IMR-90 (cell line): ENCODE measurements around the gene BRD8. TPM values are rescaled to one million over a fixed set of nuclear protein-coding genes. Genes with fewer than 3 reads are reported as not detected.

Experiments used
- ATAC-seq: fragments of 200-7000 bp; cut with Tn5 transposase; 2 replicates; pipeline ENCODE4 v1.9.1; 2020; ENCODE audit warnings: low read depth, mild to moderate bottlenecking, moderate library complexity
- BruUV-seq: library from RNA; stranded (reverse); fragments of 400-500 nt; replicated peaks from 2 replicates; lab custom pipeline; 2021; lab: Mats Ljungman, UMichigan
- CTCF ChIA-PET: fragments of 300-600 bp; formaldehyde crosslinking; extraction: SDS; loops from one replicate; lab custom pipeline; 2021; ENCODE audit warnings: antibody characterized with exemption; lab: Yijun Ruan, JAX
- POLR2A ChIA-PET: fragments of 300-600 bp; sonication (Branson Sonifier 250); formaldehyde crosslinking; loops from one replicate; lab custom pipeline; 2022; ENCODE audit warnings: antibody characterized with exemption; ENCODE audit not compliant: unreplicated experiment; lab: Charles Lee
- DNase-seq: peaks from one replicate; pipeline ENCODE4 v3.0.0; 2013
- H2AFZ ChIP-seq: replicated peaks from 2 replicates; pipeline ENCODE3; 2013; ENCODE audit warnings: low read length, mild to moderate bottlenecking; ENCODE audit not compliant: poor library complexity
- H2AK5ac ChIP-seq: 2 replicates; pipeline ENCODE4 v1.6.1; 2013; ENCODE audit warnings: low read depth, low read length, inconsistent platforms
- H2AK9ac ChIP-seq: replicated peaks from 2 replicates; pipeline ENCODE3; 2013; ENCODE audit warnings: mild to moderate bottlenecking, low read depth, low read length, moderate library complexity; ENCODE audit not compliant: poor library complexity
- H2BK120ac ChIP-seq: 2 replicates; pipeline ENCODE4 v1.6.1; 2013; ENCODE audit warnings: low read depth, low read length, inconsistent platforms
- H2BK15ac ChIP-seq: 3 replicates; pipeline ENCODE4 v1.6.1; 2013; ENCODE audit warnings: low read depth, low read length, inconsistent platforms
- H2BK20ac ChIP-seq: 2 replicates; pipeline ENCODE4 v1.6.1; 2013; ENCODE audit warnings: low read depth, mild to moderate bottlenecking, inconsistent platforms, low read length, moderate library complexity
- H2BK5ac ChIP-seq: 2 replicates; pipeline ENCODE4 v1.6.1; 2013; ENCODE audit warnings: mild to moderate bottlenecking, low read depth, low read length, inconsistent platforms; ENCODE audit not compliant: poor library complexity, severe bottlenecking
- H3K14ac ChIP-seq: replicated peaks from 2 replicates; pipeline ENCODE4 v1.6.1; 2013; ENCODE audit warnings: low read depth, low read length, inconsistent platforms
- H3K18ac ChIP-seq: 2 replicates; pipeline ENCODE4 v1.6.1; 2013; ENCODE audit warnings: low read depth, low read length, control low read depth
- H3K23ac ChIP-seq: 2 replicates; pipeline ENCODE4 v1.6.1; 2013; ENCODE audit warnings: low read depth, low read length, inconsistent platforms
- H3K27ac ChIP-seq: 2 replicates; pipeline ENCODE4 v1.5.1; 2013; ENCODE audit warnings: mild to moderate bottlenecking, control low read depth, low read length; ENCODE audit not compliant: insufficient read depth
- H3K27me3 ChIP-seq: 2 replicates; pipeline ENCODE4 v1.6.1; 2013; ENCODE audit warnings: low read length; ENCODE audit not compliant: control insufficient read depth, insufficient read depth
- H3K36me3 ChIP-seq: 2 replicates; pipeline ENCODE4 v1.6.1; 2013; ENCODE audit warnings: low read length, mixed read lengths; ENCODE audit not compliant: control insufficient read depth, insufficient read depth
- H3K4ac ChIP-seq: 2 replicates; pipeline ENCODE4 v1.6.1; 2013; ENCODE audit warnings: low read depth, low read length, inconsistent platforms
- H3K4me1 ChIP-seq: 2 replicates; pipeline ENCODE4 v1.6.1; 2013; ENCODE audit warnings: low read length, mixed read lengths; ENCODE audit not compliant: control insufficient read depth, insufficient read depth
- H3K4me2 ChIP-seq: 2 replicates; pipeline ENCODE4 v1.6.1; 2013; ENCODE audit warnings: low read depth, mild to moderate bottlenecking, control low read depth, low read length, moderate library complexity
- H3K4me3 ChIP-seq: 2 replicates; pipeline ENCODE4 v1.5.1; 2013; ENCODE audit warnings: low read depth, mild to moderate bottlenecking, control low read depth, low read length, moderate library complexity; ENCODE audit not compliant: insufficient read depth
- H3K56ac ChIP-seq: 2 replicates; pipeline ENCODE4 v1.6.1; 2013; ENCODE audit warnings: low read length, inconsistent platforms; ENCODE audit not compliant: insufficient read depth; ENCODE audit errors: extremely low read depth
- H3K79me1 ChIP-seq, 2 experiments: 2 replicates each; pipeline ENCODE4 v1.6.1; 2013; ENCODE audit warnings: low read length in 2 of 2, inconsistent platforms in 1 of 2, low read depth in 1 of 2
- H3K9ac ChIP-seq: 2 replicates; pipeline ENCODE4 v1.6.1; 2013; ENCODE audit warnings: low read depth, low read length, control low read depth
- H3K9me1 ChIP-seq: 2 replicates; pipeline ENCODE4 v1.6.1; 2013; ENCODE audit warnings: low read length, inconsistent platforms; ENCODE audit not compliant: insufficient read depth
- H3K9me3 ChIP-seq: 2 replicates; pipeline ENCODE4 v1.6.1; 2013; ENCODE audit warnings: low read length; ENCODE audit not compliant: control insufficient read depth, insufficient read depth
- H4K20me1 ChIP-seq: 2 replicates; pipeline ENCODE4 v1.6.1; 2013; ENCODE audit warnings: low read length, inconsistent platforms; ENCODE audit not compliant: insufficient read depth
- H4K5ac ChIP-seq: 2 replicates; pipeline ENCODE4 v1.6.1; 2013; ENCODE audit warnings: mild to moderate bottlenecking, low read depth, low read length, control low read depth
- H4K8ac ChIP-seq, 2 experiments: 2 replicates each; pipeline ENCODE4 v1.6.1; 2013; ENCODE audit warnings: low read depth in 2 of 2, low read length in 2 of 2, control low read depth in 1 of 2, inconsistent platforms in 1 of 2
- H4K91ac ChIP-seq: 2 replicates; pipeline ENCODE4 v1.6.1; 2013; ENCODE audit warnings: low read depth, low read length, inconsistent platforms; ENCODE audit not compliant: insufficient read depth
- BHLHE40 ChIP-seq: fragments of 150-350 bp; IDR thresholded peaks from 2 replicates; pipeline ENCODE4 v1.6.1; 2016; ENCODE audit warnings: mild to moderate bottlenecking, low read depth, low read length
- CEBPB ChIP-seq: IDR thresholded peaks from 2 replicates; pipeline ENCODE4 v1.6.1; 2012; ENCODE audit warnings: low read depth, low read length, improper control_type of control experiment
- CHD1 ChIP-seq: IDR thresholded peaks from 2 replicates; pipeline ENCODE4 v1.6.1; 2012; ENCODE audit warnings: low read depth, low read length, improper control_type of control experiment
- MAZ ChIP-seq: IDR thresholded peaks from 2 replicates; pipeline ENCODE4 v1.6.1; 2012; ENCODE audit warnings: low read depth, mild to moderate bottlenecking, low read length, improper control_type of control experiment, moderate library complexity, borderline replicate concordance
- RFX5 ChIP-seq: IDR thresholded peaks from 2 replicates; pipeline ENCODE4 v1.8.0; 2012; ENCODE audit warnings: low read depth, mild to moderate bottlenecking, low read length, moderate library complexity
- WGBS, 2 experiments: methylation state at CpG; one replicate each; pipeline versions ENCODE4 v1.1.5 to v1.1.7; 2013; ENCODE audit warnings: missing lambda C conversion rate in 2 of 2; ENCODE audit not compliant: insufficient read length in 1 of 2; ENCODE audit errors: extremely low coverage in 2 of 2; 5-methylcytosine and 5-hydroxymethylcytosine counted together
- dilution Hi-C: fragments of 300-500 bp; cut with HindIII; formaldehyde crosslinking; loops from one replicate; pipeline ENCODE4 v1.14.3; 2018; ENCODE audit warnings: low sequenced_read_pairs; ENCODE audit not compliant: unreplicated experiment
- in situ Hi-C: fragments of 300-500 bp; cut with MboI; formaldehyde crosslinking; loops from 3 replicates; pipeline ENCODE4 v1.14.3; 2019; ENCODE audit warnings: low sequenced_read_pairs, inconsistent platforms, mixed read lengths
- intact Hi-C: fragments of 100-400 bp; cut with micrococcal nuclease; formaldehyde crosslinking; loops from 2 replicates; pipeline ENCODE4 v1.10.0; 2022
- polyA plus RNA-seq, 3 experiments: library from polyadenylated mRNA; depleted of rRNA; stranded (reverse); fragments of >200 nt; gene quantifications; 2 replicates each; pipeline ENCODE4 v1.2.3, GENCODE V29; 2012; ENCODE audit warnings: low replicate concordance in 1 of 3
- total RNA-seq: library from RNA; depleted of rRNA; stranded (reverse); fragments of >200 nt; gene quantifications from 2 replicates; pipeline ENCODE4 v1.2.3, GENCODE V29; 2012
- TF ChIP-seq, protein P1 (sequence below): fragments of 150-350 bp; IDR thresholded peaks from 2 replicates; pipeline ENCODE4 v1.6.1; 2016; ENCODE audit warnings: low read depth, mild to moderate bottlenecking, low read length, moderate library complexity, borderline replicate concordance
- TF ChIP-seq, protein P2 (sequence below): conservative IDR thresholded peaks from 2 replicates; pipeline ENCODE4 v1.5.1; 2012; ENCODE audit warnings: mild to moderate bottlenecking, low read depth, low read length, improper control_type of control experiment

The BRD8 gene
- total and polyA plus RNA-seq, 2 of the 4 experiments (the other 2 are of a cell fraction): 36.9 to 43.6 TPM

DNA sequence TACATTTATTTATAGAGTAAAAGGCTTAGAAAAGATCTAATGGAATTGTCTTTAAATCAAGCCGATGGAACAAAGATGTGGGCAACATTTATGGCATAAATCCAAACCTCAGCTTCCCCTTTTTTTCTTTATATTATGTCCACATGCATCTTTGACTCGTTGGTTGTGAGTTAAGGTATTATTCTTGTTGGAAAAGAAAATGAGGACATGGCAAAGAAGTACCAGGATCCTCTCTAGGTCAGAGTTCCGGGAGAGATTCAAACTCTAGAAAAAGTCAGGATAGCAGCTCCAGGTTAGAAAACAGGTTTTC lies 38.7 kb downstream of the BRD8 start:
- H3K9me1 ChIP-seq: no peaks in the 10 kb centered on the region
- H3K14ac ChIP-seq: no peak overlapping the region
- no peaks in the 10 kb centered on the region for H3K36me3 ChIP-seq
- no peak overlapping the region for H3K18ac ChIP-seq
- H3K4ac ChIP-seq: no peak overlapping the region
- in situ Hi-C loops: loop anchor here (10.0 to 25.0 kb wide), 3 partner anchors 102 to 502 kb away; partner anchors contain the start of gene FAM13B
- no peak overlapping the region for H4K91ac ChIP-seq
- dilution Hi-C loops: no loop called here
- no peak overlapping the region for H2BK15ac ChIP-seq
- H3K4me1 ChIP-seq: no peaks in the 10 kb centered on the region
- no peak overlapping the region for H2AFZ ChIP-seq
- intact Hi-C loops: no loop called here
- H3K27me3 ChIP-seq: no peaks in the 10 kb centered on the region; the same call in 1 of the 2 replicates
- H3K9me3 ChIP-seq: no peaks in the 10 kb centered on the region
- no peak overlapping the region for H3K4me3 ChIP-seq
- no peak overlapping the region for H2BK120ac ChIP-seq
- H2BK5ac ChIP-seq: no peak overlapping the region
- H2BK20ac ChIP-seq: no peak overlapping the region
- TF ChIP-seq CHD1: no peak
- TF ChIP-seq, protein P1, sequence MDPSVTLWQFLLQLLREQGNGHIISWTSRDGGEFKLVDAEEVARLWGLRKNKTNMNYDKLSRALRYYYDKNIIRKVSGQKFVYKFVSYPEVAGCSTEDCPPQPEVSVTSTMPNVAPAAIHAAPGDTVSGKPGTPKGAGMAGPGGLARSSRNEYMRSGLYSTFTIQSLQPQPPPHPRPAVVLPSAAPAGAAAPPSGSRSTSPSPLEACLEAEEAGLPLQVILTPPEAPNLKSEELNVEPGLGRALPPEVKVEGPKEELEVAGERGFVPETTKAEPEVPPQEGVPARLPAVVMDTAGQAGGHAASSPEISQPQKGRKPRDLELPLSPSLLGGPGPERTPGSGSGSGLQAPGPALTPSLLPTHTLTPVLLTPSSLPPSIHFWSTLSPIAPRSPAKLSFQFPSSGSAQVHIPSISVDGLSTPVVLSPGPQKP: no peak
- no peak for TF ChIP-seq CEBPB
- TF ChIP-seq BHLHE40: no peak
- no peak for TF ChIP-seq MAZ
- TF ChIP-seq RFX5: no peak
- TF ChIP-seq, protein P2, sequence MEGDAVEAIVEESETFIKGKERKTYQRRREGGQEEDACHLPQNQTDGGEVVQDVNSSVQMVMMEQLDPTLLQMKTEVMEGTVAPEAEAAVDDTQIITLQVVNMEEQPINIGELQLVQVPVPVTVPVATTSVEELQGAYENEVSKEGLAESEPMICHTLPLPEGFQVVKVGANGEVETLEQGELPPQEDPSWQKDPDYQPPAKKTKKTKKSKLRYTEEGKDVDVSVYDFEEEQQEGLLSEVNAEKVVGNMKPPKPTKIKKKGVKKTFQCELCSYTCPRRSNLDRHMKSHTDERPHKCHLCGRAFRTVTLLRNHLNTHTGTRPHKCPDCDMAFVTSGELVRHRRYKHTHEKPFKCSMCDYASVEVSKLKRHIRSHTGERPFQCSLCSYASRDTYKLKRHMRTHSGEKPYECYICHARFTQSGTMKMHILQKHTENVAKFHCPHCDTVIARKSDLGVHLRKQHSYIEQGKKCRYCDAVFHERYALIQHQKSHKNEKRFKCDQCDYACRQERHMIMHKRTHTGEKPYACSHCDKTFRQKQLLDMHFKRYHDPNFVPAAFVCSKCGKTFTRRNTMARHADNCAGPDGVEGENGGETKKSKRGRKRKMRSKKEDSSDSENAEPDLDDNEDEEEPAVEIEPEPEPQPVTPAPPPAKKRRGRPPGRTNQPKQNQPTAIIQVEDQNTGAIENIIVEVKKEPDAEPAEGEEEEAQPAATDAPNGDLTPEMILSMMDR: no peak
- BruUV-seq: no TSS peak
- no CpG with 5 or more reads among the region's 3 CpGs for WGBS, 2 experiments
- no peak overlapping the region for H4K8ac ChIP-seq
- DNase-seq: no peak
- no peaks in the 10 kb centered on the region for H4K20me1 ChIP-seq
- ChIA-PET CTCF (interaction anchor here (0.6 to 1.0 kb wide), 2 partner anchors 73 to 104 kb away, joined by 3 read pairs; no protein-coding TSS in a partner anchor), POLR2A (no interaction called here)
- H3K9ac ChIP-seq: no peak overlapping the region
- H3K56ac ChIP-seq: no peak overlapping the region; the same call in 1 of the 2 replicates
- no peak overlapping the region for H2AK5ac ChIP-seq
- H4K5ac ChIP-seq: no peak overlapping the region
- ATAC-seq: no peak
- H2AK9ac ChIP-seq: no peak overlapping the region
- H3K4me2 ChIP-seq: no peak overlapping the region
- no peak overlapping the region for H3K27ac ChIP-seq
- no peak overlapping the region for H3K23ac ChIP-seq
- no peaks in the 10 kb centered on the region for H3K79me1 ChIP-seq
